ENCODE data around the gene ST6GALNAC4. TPM values are rescaled to one million over a fixed set of nuclear protein-coding genes. Genes with fewer than 3 reads are reported as not detected.
A peak's percentile ranks its signal among the peaks of the same experiment; 100 is the strongest.

The ST6GALNAC4 gene
- total RNA-seq, 1 experiment from 2014 or later, result 25.7 TPM

DNA sequence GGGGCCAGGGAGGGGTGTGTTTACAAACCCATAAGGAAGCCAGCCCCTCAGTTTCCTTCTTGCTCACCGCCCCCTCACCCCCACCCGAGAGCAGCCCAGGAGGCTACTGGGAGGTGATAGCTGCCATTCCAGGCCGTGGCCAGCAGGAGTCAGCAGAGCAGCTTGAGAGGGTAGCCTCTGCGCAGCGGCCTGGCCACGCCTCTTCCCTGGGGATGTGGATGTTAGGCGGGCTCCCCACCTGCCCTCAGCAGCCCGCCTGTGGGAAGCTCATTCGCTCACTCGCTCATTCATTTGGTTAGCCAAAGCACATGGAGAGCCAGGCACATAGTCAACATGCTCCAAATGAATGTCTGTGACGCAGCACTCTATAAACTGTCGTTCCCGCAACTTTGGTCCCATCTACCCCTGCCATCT, 26.9 kb upstream of the ST6GALNAC4 start:
- ChIA-PET CTCF (interaction anchor here (0.5 to 5.2 kb wide), 60 partner anchors 8 to 519 kb away, joined by 3 to 179 read pairs (median 8); partner anchors contain the start of genes BBLN, EEIG1, ENG and NAIF1), POLR2A (interaction anchor here (0.7 to 1.7 kb wide), 7 partner anchors 13 to 154 kb away, joined by 3 to 8 read pairs (median 3); partner anchors contain the start of gene PIP5KL1)
- Mint-ChIP-seq H3K4me1 (peaks cover 22% of the 10 kb centered on the region), H3K36me3 (peaks cover 5% of the 10 kb centered on the region; the same call in 1 of the 2 replicates), H3K27ac (peak overlapping the region; percentile 58), H3K27me3 (ENCODE audit: low read depth) (no peaks in the 10 kb centered on the region), H3K9me3 (no peaks in the 10 kb centered on the region), H3K4me3 (no peak overlapping the region)
- ATAC-seq, result peak; percentile 84
- TF ChIP-seq IRF2 (CRISPR knock-in tag; IDR thresholded peaks at IDR 0.05; ENCODE audit: borderline replicate concordance, low read depth) (no peak), SP1 (CRISPR knock-in tag; conservative IDR thresholded peaks at IDR 0.05) (peak; percentile 62; the same call in 1 of the 2 replicates), JAZF1 (CRISPR knock-in tag; IDR thresholded peaks at IDR 0.05) (no peak), GTF2I (CRISPR knock-in tag; conservative IDR thresholded peaks at IDR 0.05) (no peak), ZNF423 (CRISPR knock-in tag; IDR thresholded peaks at IDR 0.05) (0 out of 2 replicates have a peak, but pooled peaks have one; percentile 6), ETV6 (CRISPR knock-in tag; IDR thresholded peaks at IDR 0.05) (peak; percentile 43; the same call in 1 of the 2 replicates)
- TF ChIP-seq, protein P1, sequence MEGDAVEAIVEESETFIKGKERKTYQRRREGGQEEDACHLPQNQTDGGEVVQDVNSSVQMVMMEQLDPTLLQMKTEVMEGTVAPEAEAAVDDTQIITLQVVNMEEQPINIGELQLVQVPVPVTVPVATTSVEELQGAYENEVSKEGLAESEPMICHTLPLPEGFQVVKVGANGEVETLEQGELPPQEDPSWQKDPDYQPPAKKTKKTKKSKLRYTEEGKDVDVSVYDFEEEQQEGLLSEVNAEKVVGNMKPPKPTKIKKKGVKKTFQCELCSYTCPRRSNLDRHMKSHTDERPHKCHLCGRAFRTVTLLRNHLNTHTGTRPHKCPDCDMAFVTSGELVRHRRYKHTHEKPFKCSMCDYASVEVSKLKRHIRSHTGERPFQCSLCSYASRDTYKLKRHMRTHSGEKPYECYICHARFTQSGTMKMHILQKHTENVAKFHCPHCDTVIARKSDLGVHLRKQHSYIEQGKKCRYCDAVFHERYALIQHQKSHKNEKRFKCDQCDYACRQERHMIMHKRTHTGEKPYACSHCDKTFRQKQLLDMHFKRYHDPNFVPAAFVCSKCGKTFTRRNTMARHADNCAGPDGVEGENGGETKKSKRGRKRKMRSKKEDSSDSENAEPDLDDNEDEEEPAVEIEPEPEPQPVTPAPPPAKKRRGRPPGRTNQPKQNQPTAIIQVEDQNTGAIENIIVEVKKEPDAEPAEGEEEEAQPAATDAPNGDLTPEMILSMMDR (IDR thresholded peaks at IDR 0.05), result peak; percentile 84
- DNase-seq (ENCODE audit: low spot score), result peak; percentile 96

DNA sequence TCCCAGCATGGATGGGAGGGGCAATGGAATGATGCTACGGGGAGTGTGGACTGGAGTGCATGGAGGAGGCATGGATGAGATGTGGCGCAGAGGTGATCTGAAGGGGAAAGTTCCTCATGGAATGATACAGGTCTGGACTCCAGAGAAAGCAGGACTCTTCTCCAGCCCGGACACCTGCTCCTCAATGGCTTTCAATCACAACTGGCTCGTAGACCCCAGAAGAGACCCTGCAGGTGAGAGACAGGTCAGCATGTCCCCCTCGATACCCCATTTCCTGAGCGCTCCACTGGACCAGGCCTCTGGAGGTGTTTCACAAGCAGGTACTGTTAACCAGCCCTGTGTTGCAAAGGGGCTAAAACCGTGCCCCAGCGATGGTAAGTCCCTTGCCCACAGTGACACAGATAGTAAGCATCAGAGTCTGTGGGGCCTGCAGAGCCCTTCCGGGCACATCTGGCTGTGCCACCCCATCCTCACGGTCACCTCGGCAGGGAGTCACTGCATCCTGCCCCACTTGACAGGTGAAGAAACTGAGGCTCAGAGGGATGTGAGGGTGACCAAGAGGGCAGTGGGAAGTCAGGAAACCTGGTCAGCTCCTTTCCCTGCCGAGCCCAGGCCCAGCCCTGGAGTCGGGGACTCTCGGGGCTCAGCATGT, 26.3 kb upstream of the ST6GALNAC4 start:
- Mint-ChIP-seq H3K27ac (peak overlapping the region; percentile 81), H3K4me3 (no peak overlapping the region), H3K36me3 (peaks cover 5% of the 10 kb centered on the region; the same call in 1 of the 2 replicates), H3K9me3 (no peaks in the 10 kb centered on the region), H3K4me1 (peaks cover 25% of the 10 kb centered on the region), H3K27me3 (ENCODE audit: low read depth) (no peaks in the 10 kb centered on the region)
- CTCF ChIA-PET, result interaction anchor here (0.6 to 5.2 kb wide), 72 partner anchors 9 to 519 kb away, joined by 3 to 179 read pairs (median 6); partner anchors contain the start of genes BBLN, EEIG1, ENG and NAIF1
- POLR2A ChIA-PET, result interaction anchor here (0.7 to 1.7 kb wide), 5 partner anchors 13 to 155 kb away, joined by 3 to 8 read pairs (median 4); partner anchors contain the start of gene PIP5KL1
- no peak for ATAC-seq
- DNase-seq (ENCODE audit: low spot score), result no peak
- no peak for TF ChIP-seq TCF7 (CRISPR knock-in tag; IDR thresholded peaks at IDR 0.05; ENCODE audit: low read depth)
- TF ChIP-seq, protein P2, sequence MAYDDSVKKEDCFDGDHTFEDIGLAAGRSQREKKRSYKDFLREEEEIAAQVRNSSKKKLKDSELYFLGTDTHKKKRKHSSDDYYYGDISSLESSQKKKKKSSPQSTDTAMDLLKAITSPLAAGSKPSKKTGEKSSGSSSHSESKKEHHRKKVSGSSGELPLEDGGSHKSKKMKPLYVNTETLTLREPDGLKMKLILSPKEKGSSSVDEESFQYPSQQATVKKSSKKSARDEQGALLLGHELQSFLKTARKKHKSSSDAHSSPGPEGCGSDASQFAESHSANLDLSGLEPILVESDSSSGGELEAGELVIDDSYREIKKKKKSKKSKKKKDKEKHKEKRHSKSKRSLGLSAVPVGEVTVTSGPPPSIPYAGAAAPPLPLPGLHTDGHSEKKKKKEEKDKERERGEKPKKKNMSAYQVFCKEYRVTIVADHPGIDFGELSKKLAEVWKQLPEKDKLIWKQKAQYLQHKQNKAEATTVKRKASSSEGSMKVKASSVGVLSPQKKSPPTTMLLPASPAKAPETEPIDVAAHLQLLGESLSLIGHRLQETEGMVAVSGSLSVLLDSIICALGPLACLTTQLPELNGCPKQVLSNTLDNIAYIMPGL (CRISPR knock-in tag; IDR thresholded peaks at IDR 0.05), result 0 out of 2 replicates have a peak, but pooled peaks have one; percentile 40

DNA sequence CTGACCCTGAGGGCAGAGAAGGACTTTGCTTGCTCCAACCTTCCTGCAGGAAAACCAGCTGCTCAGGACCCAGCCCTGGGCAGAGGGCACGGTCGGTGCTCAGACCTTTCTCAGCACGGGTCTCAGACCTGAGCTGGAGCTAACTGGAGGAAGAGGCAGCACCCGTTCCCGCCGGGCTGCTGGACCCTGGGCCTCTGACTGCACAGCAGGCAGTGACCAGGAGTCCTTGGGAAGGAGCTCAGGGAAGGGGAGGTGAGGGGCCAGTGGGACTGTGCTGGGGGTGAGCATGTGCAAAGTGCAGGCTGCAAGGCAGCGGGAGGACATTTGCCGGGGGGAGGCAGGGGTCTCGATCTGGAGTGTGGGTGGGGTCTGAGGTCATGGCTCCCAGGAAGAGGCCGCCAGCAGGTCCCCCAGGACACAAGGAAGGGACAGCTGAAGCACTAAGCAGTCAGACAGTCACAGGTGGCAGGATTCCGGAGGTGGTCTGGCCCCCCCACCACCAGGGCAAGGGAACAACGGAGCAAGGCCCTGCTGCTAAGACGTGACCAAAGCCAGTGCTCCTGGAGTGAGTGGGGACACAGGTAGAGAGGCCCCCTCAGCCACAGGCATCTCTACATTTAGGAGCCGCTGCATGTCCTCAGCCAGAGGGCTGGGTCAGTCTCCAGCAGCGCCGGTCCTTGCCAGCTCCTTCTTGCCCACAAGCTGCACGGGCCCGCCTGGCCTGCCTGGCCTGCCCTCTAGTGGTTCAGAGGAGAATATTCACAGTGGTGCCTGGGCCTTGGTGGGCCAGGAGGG, 25.6 kb upstream of the ST6GALNAC4 start:
- Mint-ChIP-seq H3K36me3 (peaks cover 5% of the 10 kb centered on the region; the same call in 1 of the 2 replicates), H3K9me3 (no peaks in the 10 kb centered on the region), H3K27ac (peak overlapping the region; percentile 81), H3K27me3 (ENCODE audit: low read depth) (no peaks in the 10 kb centered on the region), H3K4me3 (no peak overlapping the region), H3K4me1 (peaks cover 28% of the 10 kb centered on the region)
- POLR2A ChIA-PET, result interaction anchor here (1.6 to 1.7 kb wide), 3 partner anchors 12 to 156 kb away, joined by 4 to 8 read pairs (median 4); partner anchors contain the start of gene PIP5KL1
- CTCF ChIA-PET, result interaction anchor here (0.5 to 5.2 kb wide), 49 partner anchors 9 to 549 kb away, joined by 3 to 179 read pairs (median 5); partner anchors contain the start of genes BBLN, EEIG1, NAIF1 and PIP5KL1
- peak; percentile 67 for ATAC-seq
- DNase-seq (ENCODE audit: low spot score), result peak; percentile 78
- TF ChIP-seq GABPB1 (CRISPR knock-in tag; IDR thresholded peaks at IDR 0.05) (no peak), ESRRA (CRISPR knock-in tag; IDR thresholded peaks at IDR 0.05; ENCODE audit: borderline replicate concordance) (no peak), ZNF416 (CRISPR knock-in tag; IDR thresholded peaks at IDR 0.05) (peak; percentile 61; the same call in 1 of the 2 replicates), ZNF121 (CRISPR knock-in tag; IDR thresholded peaks at IDR 0.05) (peak; percentile 96), ZNF232 (CRISPR knock-in tag; IDR thresholded peaks at IDR 0.05) (no peak), EMX1 (CRISPR knock-in tag; IDR thresholded peaks at IDR 0.05) (no peak), ZNF423 (CRISPR knock-in tag; IDR thresholded peaks at IDR 0.05) (no peak)
- TF ChIP-seq, protein P1 (IDR thresholded peaks at IDR 0.05), result peak; percentile 96
- TF ChIP-seq, protein P3, sequence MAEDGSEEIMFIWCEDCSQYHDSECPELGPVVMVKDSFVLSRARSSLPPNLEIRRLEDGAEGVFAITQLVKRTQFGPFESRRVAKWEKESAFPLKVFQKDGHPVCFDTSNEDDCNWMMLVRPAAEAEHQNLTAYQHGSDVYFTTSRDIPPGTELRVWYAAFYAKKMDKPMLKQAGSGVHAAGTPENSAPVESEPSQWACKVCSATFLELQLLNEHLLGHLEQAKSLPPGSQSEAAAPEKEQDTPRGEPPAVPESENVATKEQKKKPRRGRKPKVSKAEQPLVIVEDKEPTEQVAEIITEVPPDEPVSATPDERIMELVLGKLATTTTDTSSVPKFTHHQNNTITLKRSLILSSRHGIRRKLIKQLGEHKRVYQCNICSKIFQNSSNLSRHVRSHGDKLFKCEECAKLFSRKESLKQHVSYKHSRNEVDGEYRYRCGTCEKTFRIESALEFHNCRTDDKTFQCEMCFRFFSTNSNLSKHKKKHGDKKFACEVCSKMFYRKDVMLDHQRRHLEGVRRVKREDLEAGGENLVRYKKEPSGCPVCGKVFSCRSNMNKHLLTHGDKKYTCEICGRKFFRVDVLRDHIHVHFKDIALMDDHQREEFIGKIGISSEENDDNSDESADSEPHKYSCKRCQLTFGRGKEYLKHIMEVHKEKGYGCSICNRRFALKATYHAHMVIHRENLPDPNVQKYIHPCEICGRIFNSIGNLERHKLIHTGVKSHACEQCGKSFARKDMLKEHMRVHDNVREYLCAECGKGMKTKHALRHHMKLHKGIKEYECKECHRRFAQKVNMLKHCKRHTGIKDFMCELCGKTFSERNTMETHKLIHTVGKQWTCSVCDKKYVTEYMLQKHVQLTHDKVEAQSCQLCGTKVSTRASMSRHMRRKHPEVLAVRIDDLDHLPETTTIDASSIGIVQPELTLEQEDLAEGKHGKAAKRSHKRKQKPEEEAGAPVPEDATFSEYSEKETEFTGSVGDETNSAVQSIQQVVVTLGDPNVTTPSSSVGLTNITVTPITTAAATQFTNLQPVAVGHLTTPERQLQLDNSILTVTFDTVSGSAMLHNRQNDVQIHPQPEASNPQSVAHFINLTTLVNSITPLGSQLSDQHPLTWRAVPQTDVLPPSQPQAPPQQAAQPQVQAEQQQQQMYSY (CRISPR knock-in tag; IDR thresholded peaks at IDR 0.05), result no peak
- TF ChIP-seq, protein P4, sequence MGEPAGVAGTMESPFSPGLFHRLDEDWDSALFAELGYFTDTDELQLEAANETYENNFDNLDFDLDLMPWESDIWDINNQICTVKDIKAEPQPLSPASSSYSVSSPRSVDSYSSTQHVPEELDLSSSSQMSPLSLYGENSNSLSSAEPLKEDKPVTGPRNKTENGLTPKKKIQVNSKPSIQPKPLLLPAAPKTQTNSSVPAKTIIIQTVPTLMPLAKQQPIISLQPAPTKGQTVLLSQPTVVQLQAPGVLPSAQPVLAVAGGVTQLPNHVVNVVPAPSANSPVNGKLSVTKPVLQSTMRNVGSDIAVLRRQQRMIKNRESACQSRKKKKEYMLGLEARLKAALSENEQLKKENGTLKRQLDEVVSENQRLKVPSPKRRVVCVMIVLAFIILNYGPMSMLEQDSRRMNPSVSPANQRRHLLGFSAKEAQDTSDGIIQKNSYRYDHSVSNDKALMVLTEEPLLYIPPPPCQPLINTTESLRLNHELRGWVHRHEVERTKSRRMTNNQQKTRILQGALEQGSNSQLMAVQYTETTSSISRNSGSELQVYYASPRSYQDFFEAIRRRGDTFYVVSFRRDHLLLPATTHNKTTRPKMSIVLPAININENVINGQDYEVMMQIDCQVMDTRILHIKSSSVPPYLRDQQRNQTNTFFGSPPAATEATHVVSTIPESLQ (CRISPR knock-in tag; IDR thresholded peaks at IDR 0.05), result no peak

All from WTC11 (cell line).